ENCODE results near the gene CYB5D1.
A peak's percentile ranks its signal among the peaks of the same experiment; 100 is the strongest.
"Not testable (repeated sequence)": the region's sequence is repeated elsewhere in the genome, so short reads cannot be mapped to it uniquely, and the experiment has no call there.

Gene CYB5D1

GRCh38 chr17:7856011-7856810 is 1.6 kb upstream of the CYB5D1 start:
- no peak for DNase-seq (ENCODE audit: low spot score)

- peak; percentile 97 for DNase-seq (ENCODE audit: low spot score)
Measured at GRCh38 chr17:7856811-7857712, 741 bp upstream of the CYB5D1 start, which contains the start of gene NAA38. TSS of gene NAA38 (minus strand) at chr17:7857559. CDS start at chr17:7857463, 96 bp downstream.

- peak; percentile 37 for DNase-seq (ENCODE audit: low spot score)
Measured at GRCh38 chr17:7858522-7858810, 663 bp downstream of the CYB5D1 start.

- no peak for DNase-seq (ENCODE audit: low spot score)
Measured at GRCh38 chr17:7859028-7859427, 1.2 kb downstream of the CYB5D1 start.

GRCh38 chr17:7862692-7863437 is 5.1 kb downstream of the CYB5D1 start:
- peak; percentile 63 for DNase-seq (ENCODE audit: low spot score)

- not testable (repeated sequence) for DNase-seq (ENCODE audit: low spot score)
Measured at GRCh38 chr17:7864384-7864783, 6.6 kb downstream of the CYB5D1 start.

GRCh38 chr17:7864995-7865650 is 7.3 kb downstream of the CYB5D1 start:
- DNase-seq (ENCODE audit: low spot score): no peak

- peak; percentile 21 for DNase-seq (ENCODE audit: low spot score)
Measured at GRCh38 chr17:7867881-7868329, 10.1 kb downstream of the CYB5D1 start.

GRCh38 chr17:7873051-7873450 is 15.2 kb downstream of the CYB5D1 start:
- no peak for DNase-seq (ENCODE audit: low spot score)

GRCh38 chr17:7875804-7876370 is 18.1 kb downstream of the CYB5D1 start:
- DNase-seq (ENCODE audit: low spot score): no peak

- DNase-seq (ENCODE audit: low spot score): no peak
Measured at GRCh38 chr17:7878234-7878633, 20.4 kb downstream of the CYB5D1 start.

- DNase-seq (ENCODE audit: low spot score): no peak
Measured at GRCh38 chr17:7880076-7880868, 22.5 kb downstream of the CYB5D1 start.

GRCh38 chr17:7881276-7882054 is 23.7 kb downstream of the CYB5D1 start:
- no peak for DNase-seq (ENCODE audit: low spot score)

GRCh38 chr17:7882068-7882467 is 24.3 kb downstream of the CYB5D1 start:
- DNase-seq (ENCODE audit: low spot score): no peak

- DNase-seq (ENCODE audit: low spot score): no peak
Measured at GRCh38 chr17:7882629-7883028, 24.8 kb downstream of the CYB5D1 start.

GRCh38 chr17:7883781-7884386 is 26.1 kb downstream of the CYB5D1 start:
- DNase-seq (ENCODE audit: low spot score): peak; percentile 50

GRCh38 chr17:7884581-7885366 is 27.0 kb downstream of the CYB5D1 start:
- DNase-seq (ENCODE audit: low spot score): peak; percentile 16
